Trophoblast cell (in vitro differentiated cells and primary cell): ENCODE measurements around the gene KAT5.
A peak's percentile ranks its signal among the peaks of the same experiment; 100 is the strongest.

Experiments used
- DNase-seq, 2 donors: peaks; one replicate each; pipeline ENCODE4 v3.0.0-alpha.2; 2016
- H2AFZ ChIP-seq: 2 replicates; pipeline ENCODE4 v1.6.1; 2013; ENCODE audit warnings: low read length, moderate library complexity, mild to moderate bottlenecking; ENCODE audit not compliant: insufficient read depth, poor library complexity
- H2AK5ac ChIP-seq: 2 replicates; pipeline ENCODE4 v1.6.1; 2013; ENCODE audit warnings: mild to moderate bottlenecking, low read length
- H2BK120ac ChIP-seq: 2 replicates; pipeline ENCODE4 v1.6.1; 2013; ENCODE audit warnings: low read length, mild to moderate bottlenecking, moderate library complexity; ENCODE audit not compliant: insufficient read depth, poor library complexity
- H2BK12ac ChIP-seq: 2 replicates; pipeline ENCODE4 v1.6.1; 2013; ENCODE audit warnings: mild to moderate bottlenecking, low read length, moderate library complexity
- H2BK5ac ChIP-seq: 2 replicates; pipeline ENCODE4 v1.6.1; 2013; ENCODE audit warnings: low read length, low read depth, moderate library complexity, mild to moderate bottlenecking; ENCODE audit not compliant: poor library complexity
- H3K14ac ChIP-seq: 2 replicates; pipeline ENCODE4 v1.6.1; 2013; ENCODE audit warnings: mild to moderate bottlenecking, low read length
- H3K18ac ChIP-seq: 2 replicates; pipeline ENCODE4 v1.6.1; 2013; ENCODE audit warnings: mild to moderate bottlenecking, low read length
- H3K23ac ChIP-seq: 2 replicates; pipeline ENCODE4 v1.6.1; 2013; ENCODE audit warnings: low read length
- H3K27ac ChIP-seq: 2 replicates; pipeline ENCODE4 v1.5.1; 2013; ENCODE audit warnings: low read depth, mild to moderate bottlenecking, inconsistent platforms, low read length, moderate library complexity
- H3K27me3 ChIP-seq: 2 replicates; pipeline ENCODE4 v1.6.1; 2013; ENCODE audit warnings: inconsistent platforms, mild to moderate bottlenecking, low read length, moderate library complexity; ENCODE audit not compliant: insufficient read depth
- H3K36me3 ChIP-seq, 2 experiments: 1 replicate in 1 of 2; 2 replicates in 1 of 2; pipeline ENCODE4 v1.6.1; 2013; ENCODE audit warnings: low read length in 2 of 2, mild to moderate bottlenecking in 2 of 2, moderate library complexity in 1 of 2; ENCODE audit not compliant: insufficient read depth in 2 of 2, control insufficient read depth in 1 of 2
- H3K4ac ChIP-seq: 2 replicates; pipeline ENCODE4 v1.6.1; 2013; ENCODE audit warnings: low read depth, mild to moderate bottlenecking, low read length, moderate library complexity
- H3K4me1 ChIP-seq, 2 experiments: 1 replicate in 1 of 2; 2 replicates in 1 of 2; pipeline ENCODE4 v1.6.1; 2013; ENCODE audit warnings: low read length in 2 of 2, mild to moderate bottlenecking in 2 of 2, moderate library complexity in 1 of 2; ENCODE audit not compliant: insufficient read depth in 2 of 2, control insufficient read depth in 1 of 2
- H3K4me2 ChIP-seq: 2 replicates; pipeline ENCODE4 v1.6.1; 2013; ENCODE audit warnings: inconsistent platforms, mild to moderate bottlenecking, low read length, moderate library complexity
- H3K4me3 ChIP-seq: 2 replicates; pipeline ENCODE4 v1.5.1; 2013; ENCODE audit warnings: mild to moderate bottlenecking, low read depth, low read length, inconsistent platforms
- H3K79me1 ChIP-seq: one replicate; pipeline ENCODE4 v1.6.1; 2013; ENCODE audit warnings: low read length
- H3K79me2 ChIP-seq: 2 replicates; pipeline ENCODE4 v1.6.1; 2013; ENCODE audit warnings: low read length, mild to moderate bottlenecking; ENCODE audit not compliant: control insufficient read depth, insufficient read depth, poor library complexity
- H3K9ac ChIP-seq: 2 replicates; pipeline ENCODE4 v1.6.1; 2013; ENCODE audit warnings: mild to moderate bottlenecking, low read length
- H3K9me3 ChIP-seq: 2 replicates; pipeline ENCODE4 v1.6.1; 2013; ENCODE audit warnings: low read depth, mild to moderate bottlenecking, control low read depth, inconsistent platforms, low read length; ENCODE audit not compliant: insufficient read depth
- H4K12ac ChIP-seq: 2 replicates; pipeline ENCODE4 v1.6.1; 2013; ENCODE audit warnings: low read depth, mild to moderate bottlenecking, low read length, moderate library complexity
- H4K8ac ChIP-seq: 2 replicates; pipeline ENCODE4 v1.6.1; 2013; ENCODE audit warnings: low read depth, mild to moderate bottlenecking, low read length, moderate library complexity
- H4K91ac ChIP-seq: one replicate; pipeline ENCODE4 v1.6.1; 2013; ENCODE audit warnings: low read depth, mild to moderate bottlenecking, low read length, moderate library complexity
- WGBS: extraction: QIAGEN DNeasy Blood & Tissue Kit; methylation state at CpG from one replicate; pipeline ENCODE4 v1.1.7; 2013; ENCODE audit warnings: missing lambda C conversion rate; ENCODE audit not compliant: insufficient read length, insufficient coverage; ENCODE audit errors: extremely low coverage; 5-methylcytosine and 5-hydroxymethylcytosine counted together

The KAT5 gene

GRCh38 chr11:65713212-65713969 lies 1.3 kb downstream of the KAT5 start:
- Histone ChIP-seq H3K79me2 (peaks cover 4% of the 10 kb centered on the region), H3K23ac (no peak overlapping the region), H3K4ac (no peak overlapping the region), H2BK120ac (no peak overlapping the region), H3K18ac (peak overlapping the region; percentile 17), H4K8ac (peak overlapping the region; percentile 7), H3K4me3 (no peak overlapping the region), H3K4me2 (no peak overlapping the region), H3K4me1 (peaks cover 9 to 10% of the 10 kb centered on the region in 2 experiments), H3K14ac (no peak overlapping the region), H2AK5ac (no peak overlapping the region), H3K9me3 (peaks cover 1% of the 10 kb centered on the region), H3K36me3 (peaks cover 45 to 48% of the 10 kb centered on the region in 2 experiments), H3K27ac (no peak overlapping the region), H3K79me1 (peaks cover 13% of the 10 kb centered on the region), H3K27me3 (no peaks in the 10 kb centered on the region), H4K12ac (peak overlapping the region; percentile 13), H2AFZ (no peak overlapping the region), H3K9ac (no peak overlapping the region), H2BK5ac (no peak overlapping the region), H4K91ac (peak overlapping the region; percentile 20), H2BK12ac (no peak overlapping the region)
- WGBS, result no CpG with 5 or more reads among the region's 24 CpGs
- no peak for DNase-seq

GRCh38 chr11:65714433-65714832 lies 2.4 kb downstream of the KAT5 start:
- Histone ChIP-seq H2AK5ac (no peak overlapping the region), H3K14ac (no peak overlapping the region), H2BK5ac (no peak overlapping the region), H4K8ac (no peak overlapping the region), H3K4ac (no peak overlapping the region), H3K4me2 (no peak overlapping the region), H3K27ac (no peak overlapping the region), H2BK12ac (no peak overlapping the region), H3K79me1 (peaks cover 11% of the 10 kb centered on the region), H3K23ac (no peak overlapping the region), H3K4me1 (peaks cover 10 to 14% of the 10 kb centered on the region in 2 experiments), H3K79me2 (peaks cover 4% of the 10 kb centered on the region), H3K4me3 (no peak overlapping the region), H4K12ac (no peak overlapping the region), H4K91ac (no peak overlapping the region), H2AFZ (no peak overlapping the region), H2BK120ac (no peak overlapping the region), H3K9me3 (peaks cover 1% of the 10 kb centered on the region), H3K36me3 (peaks cover 54 to 57% of the 10 kb centered on the region in 2 experiments), H3K9ac (no peak overlapping the region), H3K27me3 (no peaks in the 10 kb centered on the region), H3K18ac (no peak overlapping the region)
- no peak for DNase-seq
- no CpG with 5 or more reads among the region's 16 CpGs for WGBS

- no peak overlapping the region for H3K4me3 ChIP-seq
- H3K4me1 ChIP-seq, result peaks cover 9 to 11% of the 10 kb centered on the region in 2 experiments
- no peak overlapping the region for H3K18ac ChIP-seq
- H4K91ac ChIP-seq, result no peak overlapping the region
- H3K27me3 ChIP-seq, result no peaks in the 10 kb centered on the region
- H2AFZ ChIP-seq, result no peak overlapping the region
- H3K27ac ChIP-seq, result no peak overlapping the region
- no peak overlapping the region for H3K9ac ChIP-seq
- peaks cover 54 to 59% of the 10 kb centered on the region in 2 experiments for H3K36me3 ChIP-seq
- no peak overlapping the region for H4K8ac ChIP-seq
- no peak overlapping the region for H3K4me2 ChIP-seq
- H3K4ac ChIP-seq, result no peak overlapping the region
- peaks cover 6% of the 10 kb centered on the region for H3K79me2 ChIP-seq
- whole genome bisulfite sequencing, result no CpG with 5 or more reads among the region's 7 CpGs
- H3K79me1 ChIP-seq, result peaks cover 15% of the 10 kb centered on the region
- H3K23ac ChIP-seq, result no peak overlapping the region
- H3K14ac ChIP-seq, result no peak overlapping the region
- H2BK120ac ChIP-seq, result no peak overlapping the region
- no peak overlapping the region for H4K12ac ChIP-seq
- no peak overlapping the region for H2BK5ac ChIP-seq
- H2AK5ac ChIP-seq, result no peak overlapping the region
- no peak for DNase-seq
- no peak overlapping the region for H2BK12ac ChIP-seq
- peaks cover 1% of the 10 kb centered on the region for H3K9me3 ChIP-seq
Observed at GRCh38 chr11:65716302-65716701, 4.2 kb downstream of the KAT5 start.

- DNase-seq, result no peak
- no peak overlapping the region for H2BK120ac ChIP-seq
- peaks cover 1% of the 10 kb centered on the region for H3K9me3 ChIP-seq
- no peak overlapping the region for H3K4me3 ChIP-seq
- H3K27ac ChIP-seq, result no peak overlapping the region
- H2AK5ac ChIP-seq, result no peak overlapping the region
- H3K4me2 ChIP-seq, result no peak overlapping the region
- no peak overlapping the region for H2BK12ac ChIP-seq
- H3K23ac ChIP-seq, result no peak overlapping the region
- no peak overlapping the region for H4K91ac ChIP-seq
- no CpG with 5 or more reads among the region's 14 CpGs for WGBS
- H2BK5ac ChIP-seq, result no peak overlapping the region
- no peak overlapping the region for H3K18ac ChIP-seq
- H3K4ac ChIP-seq, result no peak overlapping the region
- no peak overlapping the region for H2AFZ ChIP-seq
- peaks cover 14% of the 10 kb centered on the region for H3K79me1 ChIP-seq
- no peak overlapping the region for H3K9ac ChIP-seq
- H3K79me2 ChIP-seq, result peaks cover 5% of the 10 kb centered on the region
- H3K4me1 ChIP-seq, result peaks cover 9 to 11% of the 10 kb centered on the region in 2 experiments
- H3K36me3 ChIP-seq, result peaks cover 54 to 59% of the 10 kb centered on the region in 2 experiments
- H4K12ac ChIP-seq, result no peak overlapping the region
- no peaks in the 10 kb centered on the region for H3K27me3 ChIP-seq
- no peak overlapping the region for H4K8ac ChIP-seq
- no peak overlapping the region for H3K14ac ChIP-seq
Observed at GRCh38 chr11:65716774-65717405, 4.8 kb downstream of the KAT5 start.
